CD4-positive, alpha-beta T cell treated with Interleukin-6 for 4 hours (primary cell): ENCODE measurements around the gene RASGRP2.
"Not testable (repeated sequence)": the region's sequence is repeated elsewhere in the genome, so short reads cannot be mapped to it uniquely, and the experiment has no call there.

Experiments used
- DNase-seq: peaks from one replicate; pipeline ENCODE4 v3.0.0-alpha.2; 2020; ENCODE audit warnings: mixed read lengths

Gene RASGRP2

GRCh38 chr11:64718084-64718779 lies 25.7 kb downstream of the RASGRP2 start:
- no peak for DNase-seq

- DNase-seq: no peak
Measured at GRCh38 chr11:64717268-64717578, 26.7 kb downstream of the RASGRP2 start.

- DNase-seq: no peak
Measured at GRCh38 chr11:64716473-64717267, 27.3 kb downstream of the RASGRP2 start.

- DNase-seq: no peak
Measured at GRCh38 chr11:64715756-64716472, 28.0 kb downstream of the RASGRP2 start.

- DNase-seq: no peak
Measured at GRCh38 chr11:64715110-64715509, 28.8 kb downstream of the RASGRP2 start.

- no peak for DNase-seq
Measured at GRCh38 chr11:64714666-64715065, 29.3 kb downstream of the RASGRP2 start.

GRCh38 chr11:64713781-64714363 lies 30.1 kb downstream of the RASGRP2 start:
- no peak for DNase-seq

- peak; percentile 33 for DNase-seq
Measured at GRCh38 chr11:64713016-64713707, 30.8 kb downstream of the RASGRP2 start.

- DNase-seq: peak; percentile 12
Measured at GRCh38 chr11:64712430-64713015, 31.4 kb downstream of the RASGRP2 start.

GRCh38 chr11:64711956-64712362 lies 32.0 kb downstream of the RASGRP2 start:
- DNase-seq: no peak

GRCh38 chr11:64711138-64711955 lies 32.6 kb downstream of the RASGRP2 start:
- DNase-seq: no peak

GRCh38 chr11:64710418-64711137 lies 33.4 kb downstream of the RASGRP2 start:
- DNase-seq: no peak

- DNase-seq: no peak
Measured at GRCh38 chr11:64705501-64705900, 38.4 kb downstream of the RASGRP2 start.

GRCh38 chr11:64703048-64703447 lies 40.9 kb downstream of the RASGRP2 start:
- DNase-seq: no peak

GRCh38 chr11:64701956-64702355 lies 42.0 kb downstream of the RASGRP2 start:
- DNase-seq: not testable (repeated sequence)

- no peak for DNase-seq
Measured at GRCh38 chr11:64698427-64698826, 45.5 kb downstream of the RASGRP2 start.

- DNase-seq: no peak
Measured at GRCh38 chr11:64697663-64698375, 46.1 kb downstream of the RASGRP2 start.

GRCh38 chr11:64696045-64696444 lies 47.9 kb downstream of the RASGRP2 start:
- no peak for DNase-seq

GRCh38 chr11:64695548-64695947 lies 48.4 kb downstream of the RASGRP2 start:
- DNase-seq: no peak

- DNase-seq: no peak
Measured at GRCh38 chr11:64694821-64695365, 49.0 kb downstream of the RASGRP2 start.
